GM12878 (cell line): ENCODE results near the gene BEST3. TPM values are rescaled to one million over a fixed set of nuclear protein-coding genes. Genes with fewer than 3 reads are reported as not detected.

Experiments used
- ATAC-seq: fragments of 200-7000 bp; cut with Tn5 transposase; 3 replicates; pipeline ENCODE4 v1.9.1; 2020; ENCODE audit warnings: mild to moderate bottlenecking, moderate library complexity
- BruUV-seq: library from RNA; stranded (reverse); fragments of 400-500 nt; replicated peaks from 2 replicates; lab custom pipeline; 2021; lab: Mats Ljungman, UMichigan
- CTCF ChIA-PET: fragments of 300-600 bp; sonication (Branson Sonifier 250); formaldehyde crosslinking; extraction: SDS; loops from one replicate; lab custom pipeline; 2021; ENCODE audit warnings: inconsistent platforms; lab: Yijun Ruan, JAX
- POLR2A ChIA-PET: fragments of 350-600 bp; formaldehyde crosslinking; extraction: SDS; loops from one replicate; lab custom pipeline; 2021; ENCODE audit warnings: inconsistent platforms; lab: Charles Lee
- RAD21 ChIA-PET: fragments of 300-600 bp; sonication (Branson Sonifier 250); formaldehyde crosslinking; loops from one replicate; lab custom pipeline; 2023; ENCODE audit warnings: antibody characterized with exemption; ENCODE audit not compliant: unreplicated experiment; lab: Charles Lee
- SMC1A ChIA-PET: fragments of 300-600 bp; sonication (Branson Sonifier 250); formaldehyde crosslinking; loops from one replicate; lab custom pipeline; 2023; ENCODE audit not compliant: unreplicated experiment, uncharacterized antibody; lab: Charles Lee
- DNase-seq: peaks from one replicate; pipeline ENCODE4 v3.0.0-alpha.2; 2011; ENCODE audit warnings: low read depth, low spot score
- FAIRE-seq: peaks from 3 replicates; lab custom pipeline; 2011; peaks lifted over from hg19 to GRCh38; lab: Jason Lieb, UNC
- H2AFZ ChIP-seq: 2 replicates; pipeline ENCODE4 v1.6.0; 2011; ENCODE audit warnings: low read depth, low read length, control low read depth; ENCODE audit not compliant: control insufficient read depth
- H3K27ac ChIP-seq: 2 replicates; pipeline ENCODE4 v1.5.1; 2011; ENCODE audit warnings: control low read depth; ENCODE audit not compliant: control insufficient read depth, insufficient read depth
- H3K27me3 ChIP-seq, 2 experiments: replicated peaks in 1 of 2; 2 replicates each; pipeline versions ENCODE4 v1.6.0 to v1.6.1; 2011; ENCODE audit warnings: low read length in 1 of 2; ENCODE audit not compliant: control insufficient read depth in 2 of 2, insufficient read depth in 2 of 2
- H3K36me3 ChIP-seq, 2 experiments: 2 replicates each; pipeline ENCODE4 v1.5.1; 2011; ENCODE audit warnings: low read length in 1 of 2; ENCODE audit not compliant: control insufficient read depth in 2 of 2, insufficient read depth in 2 of 2
- H3K4me1 ChIP-seq: 2 replicates; pipeline ENCODE4 v1.6.1; 2011; ENCODE audit warnings: mild to moderate bottlenecking, low read length, moderate library complexity, mixed read lengths; ENCODE audit not compliant: control insufficient read depth, insufficient read depth
- H3K4me2 ChIP-seq: 2 replicates; pipeline ENCODE4 v1.6.0; 2011; ENCODE audit warnings: control low read depth; ENCODE audit not compliant: control insufficient read depth, insufficient read depth
- H3K4me3 ChIP-seq: fragments of 200-600 bp; sonication (generic); 2 replicates; pipeline ENCODE4 v1.5.1; 2016
- H3K79me2 ChIP-seq: 2 replicates; pipeline ENCODE4 v1.6.0; 2011; ENCODE audit warnings: low read length; ENCODE audit not compliant: control insufficient read depth, insufficient read depth
- H3K9ac ChIP-seq: 2 replicates; pipeline ENCODE4 v1.8.0; 2011; ENCODE audit warnings: low read length, control low read depth, mixed read lengths; ENCODE audit not compliant: control insufficient read depth, insufficient read depth
- H3K9me3 ChIP-seq: replicated peaks from 3 replicates; pipeline ENCODE4 v1.5.1; 2011; ENCODE audit warnings: mild to moderate bottlenecking, low read length; ENCODE audit not compliant: control insufficient read depth, insufficient read depth
- H4K20me1 ChIP-seq: 2 replicates; pipeline ENCODE4 v1.6.0; 2011; ENCODE audit not compliant: control insufficient read depth, insufficient read depth
- CEBPB ChIP-seq, 2 experiments: fragments of 150-350 bp in 1 of 2; IDR thresholded peaks; 2 replicates each; pipeline ENCODE4 v1.6.1; 2012 to 2014; ENCODE audit warnings: low read depth in 2 of 2, low read length in 2 of 2, borderline replicate concordance in 1 of 2, inconsistent platforms in 1 of 2
- EGR1 ChIP-seq, 2 experiments: IDR thresholded peaks; 1 replicate in 1 of 2; 2 replicates in 1 of 2; pipeline ENCODE4 v1.6.1; 2011 to 2012; ENCODE audit warnings: low read depth in 2 of 2, low read length in 2 of 2, borderline replicate concordance in 1 of 2, mild to moderate bottlenecking in 1 of 2, moderate library complexity in 1 of 2
- FOXM1 ChIP-seq: IDR thresholded peaks from 2 replicates; pipeline ENCODE4 v1.6.1; 2012; ENCODE audit warnings: low read depth, mild to moderate bottlenecking, inconsistent platforms, low read length, moderate library complexity
- HDGF ChIP-seq: fragments of 450-650 bp; IDR thresholded peaks from 2 replicates; pipeline ENCODE4 v1.6.1; 2016; ENCODE audit warnings: antibody characterized with exemption
- JUND ChIP-seq: IDR thresholded peaks from 2 replicates; pipeline ENCODE4 v1.6.1; 2012; ENCODE audit warnings: low read depth, mild to moderate bottlenecking, low read length, improper control_type of control experiment, moderate library complexity
- KAT2A ChIP-seq: conservative IDR thresholded peaks from 2 replicates; pipeline ENCODE4 v1.6.1; 2011; ENCODE audit warnings: low read depth, low read length; ENCODE audit not compliant: control insufficient read depth
- MLLT1 ChIP-seq: fragments of 450-650 bp; IDR thresholded peaks from 2 replicates; pipeline ENCODE4 v1.6.1; 2016; ENCODE audit warnings: mild to moderate bottlenecking
- NFIC ChIP-seq: IDR thresholded peaks from 2 replicates; pipeline ENCODE4 v1.6.1; 2012; ENCODE audit warnings: low read depth, mild to moderate bottlenecking, inconsistent platforms, low read length, moderate library complexity
- NR2C1 ChIP-seq: fragments of 450-650 bp; IDR thresholded peaks from 2 replicates; pipeline ENCODE4 v1.6.1; 2017; ENCODE audit warnings: antibody characterized with exemption, mild to moderate bottlenecking, moderate library complexity
- POLR2AphosphoS2 ChIP-seq: IDR thresholded peaks from 2 replicates; pipeline ENCODE4 v1.6.1; 2011; ENCODE audit warnings: low read depth, mild to moderate bottlenecking, low read length, improper control_type of control experiment, moderate library complexity
- SP1 ChIP-seq: IDR thresholded peaks from one replicate; pipeline ENCODE4 v1.6.1; 2011; ENCODE audit warnings: low read depth, low read length
- SREBF1 ChIP-seq: IDR thresholded peaks from 2 replicates; pipeline ENCODE4 v1.6.1; 2012; ENCODE audit warnings: mild to moderate bottlenecking, low read length
- TAF1 ChIP-seq: IDR thresholded peaks from 2 replicates; pipeline ENCODE4 v1.6.1; 2011; ENCODE audit warnings: mild to moderate bottlenecking, low read depth, low read length, borderline replicate concordance
- ZNF217 ChIP-seq: fragments of 450-650 bp; IDR thresholded peaks from 2 replicates; pipeline ENCODE4 v1.6.1; 2017; ENCODE audit warnings: antibody characterized with exemption, mild to moderate bottlenecking
- WGBS: methylation state at CpG from one replicate; pipeline ENCODE4 v1.1.6; 2016; ENCODE audit warnings: low lambda C conversion rate; ENCODE audit not compliant: insufficient replicate concordance, insufficient coverage; ENCODE audit errors: missing lambda C conversion rate; 5-methylcytosine and 5-hydroxymethylcytosine counted together
- in situ Hi-C: fragments of 300-500 bp; cut with MboI; formaldehyde crosslinking; loops from 9 replicates; pipeline ENCODE4 v1.14.3; 2018; ENCODE audit warnings: mixed read lengths
- intact Hi-C: fragments of 100-400 bp; cut with micrococcal nuclease; formaldehyde crosslinking; loops from one replicate; pipeline ENCODE4 v1.14.2; 2022; ENCODE audit not compliant: unreplicated experiment
- polyA plus RNA-seq, 11 experiments: library from polyadenylated mRNA; depleted of rRNA in 4 of 11; unstranded in 6 of 11; stranded (reverse) in 5 of 11; fragments of >200 nt; fragmentation: Nextera tagmentation in 4 of 11; fragmentation: Illumina TruSeq in 1 of 11; extraction: Ambion mirVana in 4 of 11; extraction: Trizol in 1 of 11; gene quantifications; 1 replicate in 1 of 11; 2 replicates in 10 of 11; pipeline versions ENCODE4 v1.2.1 to v1.2.3, GENCODE V29; 2011 to 2016; ENCODE audit warnings: inconsistent platforms in 2 of 11, missing spikeins in 2 of 11, low read depth in 1 of 11
- total RNA-seq, 4 experiments: library from RNA; depleted of rRNA in 3 of 4; stranded (reverse); fragments of >200 nt in 3 of 4; fragmentation: Illumina TruSeq in 1 of 4; extraction: Trizol in 1 of 4; gene quantifications; 2 replicates each; pipeline versions ENCODE4 v1.2.1 to v1.2.3, GENCODE V29; 2013 to 2021
- TF ChIP-seq, protein P1 (sequence below): IDR thresholded peaks from 2 replicates; pipeline ENCODE4 v1.6.1; 2012; ENCODE audit warnings: low read depth, low read length, improper control_type of control experiment
- TF ChIP-seq, protein P2 (sequence below): fragments of 450-650 bp; IDR thresholded peaks from 2 replicates; pipeline ENCODE4 v1.6.1; 2018; ENCODE audit warnings: borderline replicate concordance, mild to moderate bottlenecking; ENCODE audit not compliant: partially characterized antibody

Gene BEST3
- total and polyA plus RNA-seq, 10 of the 15 experiments (the other 5 are each of a cell fraction or from before 2014, with no cell fraction given): not detected

GRCh38 chr12:69726922-69727321, 27.8 kb upstream of the BEST3 start:
- CTCF ChIA-PET: interaction anchor here (0.9 kb wide), 1 partner anchor 435 kb away, joined by 3 read pairs; no protein-coding TSS in a partner anchor
- DNase-seq: no peak
- Histone ChIP-seq H2AFZ (no peak overlapping the region), H3K27me3 (no peaks in the 10 kb centered on the region), H3K9ac (no peak overlapping the region), H3K4me1 (no peaks in the 10 kb centered on the region), H3K4me3 (no peak overlapping the region), H3K79me2 (no peaks in the 10 kb centered on the region), H3K36me3 (no peaks in the 10 kb centered on the region), H3K9me3 (no peaks in the 10 kb centered on the region; the same call in 2 of the 3 replicates), H3K4me2 (no peak overlapping the region), H4K20me1 (no peaks in the 10 kb centered on the region), H3K27ac (no peak overlapping the region)
- WGBS: 91% methylated on average over 4 of the region's 4 CpGs
- in situ Hi-C loops (no loop called here), intact Hi-C loops (no loop called here)
- POLR2A ChIA-PET: interaction anchor here (0.6 kb wide), 1 partner anchor 361 kb away, joined by 3 read pairs; no protein-coding TSS in a partner anchor
- SMC1A ChIA-PET: interaction anchor here (0.6 kb wide), 2 partner anchors 15 to 1958 kb away, joined by 3 to 4 read pairs; no protein-coding TSS in a partner anchor
- no peak for ATAC-seq
- no TSS peak for BruUV-seq
- no peak for FAIRE-seq
- TF ChIP-seq CEBPB (IDR thresholded peaks at IDR 0.05; ENCODE audit: borderline replicate concordance in 1 of 2, low read depth in 2 of 2, low read length in 2 of 2): no peak
- TF ChIP-seq POLR2AphosphoS2: no peak
- no peak for TF ChIP-seq KAT2A
- TF ChIP-seq MLLT1: no peak
- TF ChIP-seq FOXM1: no peak
- TF ChIP-seq JUND: no peak
- no peak for TF ChIP-seq ZNF217
- TF ChIP-seq, protein P1, sequence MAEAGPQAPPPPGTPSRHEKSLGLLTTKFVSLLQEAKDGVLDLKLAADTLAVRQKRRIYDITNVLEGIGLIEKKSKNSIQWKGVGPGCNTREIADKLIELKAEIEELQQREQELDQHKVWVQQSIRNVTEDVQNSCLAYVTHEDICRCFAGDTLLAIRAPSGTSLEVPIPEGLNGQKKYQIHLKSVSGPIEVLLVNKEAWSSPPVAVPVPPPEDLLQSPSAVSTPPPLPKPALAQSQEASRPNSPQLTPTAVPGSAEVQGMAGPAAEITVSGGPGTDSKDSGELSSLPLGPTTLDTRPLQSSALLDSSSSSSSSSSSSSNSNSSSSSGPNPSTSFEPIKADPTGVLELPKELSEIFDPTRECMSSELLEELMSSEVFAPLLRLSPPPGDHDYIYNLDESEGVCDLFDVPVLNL: no peak
- no peak for TF ChIP-seq SREBF1
- no peak for TF ChIP-seq EGR1 (IDR thresholded peaks at IDR 0.05; ENCODE audit: borderline replicate concordance in 1 of 2, low read depth in 2 of 2, low read length in 2 of 2)
- no peak for TF ChIP-seq NR2C1
- no peak for TF ChIP-seq TAF1
- TF ChIP-seq SP1: no peak
- TF ChIP-seq HDGF: no peak
- no peak for TF ChIP-seq NFIC
- TF ChIP-seq, protein P2, sequence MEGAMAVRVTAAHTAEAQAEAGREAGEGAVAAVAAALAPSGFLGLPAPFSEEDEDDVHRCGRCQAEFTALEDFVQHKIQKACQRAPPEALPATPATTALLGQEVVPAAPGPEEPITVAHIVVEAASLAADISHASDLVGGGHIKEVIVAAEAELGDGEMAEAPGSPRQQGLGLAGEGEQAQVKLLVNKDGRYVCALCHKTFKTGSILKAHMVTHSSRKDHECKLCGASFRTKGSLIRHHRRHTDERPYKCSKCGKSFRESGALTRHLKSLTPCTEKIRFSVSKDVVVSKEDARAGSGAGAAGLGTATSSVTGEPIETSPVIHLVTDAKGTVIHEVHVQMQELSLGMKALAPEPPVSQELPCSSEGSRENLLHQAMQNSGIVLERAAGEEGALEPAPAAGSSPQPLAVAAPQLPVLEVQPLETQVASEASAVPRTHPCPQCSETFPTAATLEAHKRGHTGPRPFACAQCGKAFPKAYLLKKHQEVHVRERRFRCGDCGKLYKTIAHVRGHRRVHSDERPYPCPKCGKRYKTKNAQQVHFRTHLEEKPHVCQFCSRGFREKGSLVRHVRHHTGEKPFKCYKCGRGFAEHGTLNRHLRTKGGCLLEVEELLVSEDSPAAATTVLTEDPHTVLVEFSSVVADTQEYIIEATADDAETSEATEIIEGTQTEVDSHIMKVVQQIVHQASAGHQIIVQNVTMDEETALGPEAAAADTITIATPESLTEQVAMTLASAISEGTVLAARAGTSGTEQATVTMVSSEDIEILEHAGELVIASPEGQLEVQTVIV: no peak
- RAD21 ChIA-PET: no interaction called here
